Upper lobe of right lung (tissue), 1 donor: ENCODE data around the gene ERBB2. TPM values are rescaled to one million over a fixed set of nuclear protein-coding genes. Genes with fewer than 3 reads are reported as not detected.

Experiments
- ATAC-seq: fragments of 200-7000 bp; cut with Tn5 transposase; one replicate; pipeline ENCODE4 v1.9.1; 2020; ENCODE audit warnings: mild to moderate bottlenecking, moderate library complexity
- DNase-seq: peaks from one replicate; pipeline ENCODE4 v3.0.0-alpha.2; 2020
- H3K27ac ChIP-seq: fragments of 200-600 bp; one replicate; pipeline ENCODE4 v1.8.0; 2022
- H3K27me3 ChIP-seq: fragments of 200-600 bp; one replicate; pipeline ENCODE4 v1.8.0; 2022; ENCODE audit warnings: mild to moderate bottlenecking
- H3K36me3 ChIP-seq: fragments of 200-600 bp; one replicate; pipeline ENCODE4 v1.8.0; 2022
- H3K4me1 ChIP-seq: fragments of 200-600 bp; one replicate; pipeline ENCODE4 v1.8.0; 2022
- H3K4me3 ChIP-seq: fragments of 200-600 bp; one replicate; pipeline ENCODE4 v1.8.0; 2022; ENCODE audit warnings: mild to moderate bottlenecking
- H3K9me3 ChIP-seq: fragments of 200-600 bp; one replicate; pipeline ENCODE4 v1.8.0; 2022
- CTCF ChIP-seq: fragments of 200-600 bp; IDR thresholded peaks from one replicate; pipeline ENCODE4 v1.8.0; 2022; ENCODE audit warnings: antibody characterized with exemption
- intact Hi-C: fragments of 100-400 bp; cut with DNase I; formaldehyde crosslinking; loops from one replicate; pipeline ENCODE4 v1.11.0; 2022
- total RNA-seq: library from RNA; stranded (reverse); fragmentation: NEBNext Ultra II Directional; extraction: Animal tissue kit (Norgen Biotek cat#: 25700); gene quantifications from one replicate; pipeline ENCODE4 v1.2.1, GENCODE V29; 2021
- donor health status: DM: no; HTN: yes; CAD: no; lungs with severe emphysema.

The ERBB2 gene
- total RNA-seq, 1 donor from 2014 or later = 97.5 TPM

GRCh38 chr17:39752241-39752881, 52.5 kb downstream of the ERBB2 start:
- intact Hi-C loops = loop anchor here (10.0 kb wide), 1 partner anchor 128 kb away; the partner anchor contains the start of gene PPP1R1B
- no peak overlapping the region for H3K4me3 ChIP-seq
- H3K27me3 ChIP-seq = no peaks in the 10 kb centered on the region
- no peak overlapping the region for H3K27ac ChIP-seq
- H3K9me3 ChIP-seq = no peaks in the 10 kb centered on the region
- TF ChIP-seq CTCF = no peak
- H3K4me1 ChIP-seq = peaks cover 13% of the 10 kb centered on the region
- no peak for ATAC-seq
- no peak for DNase-seq
- H3K36me3 ChIP-seq = no peaks in the 10 kb centered on the region

- no peaks in the 10 kb centered on the region for H3K27me3 ChIP-seq
- no peaks in the 10 kb centered on the region for H3K36me3 ChIP-seq
- ATAC-seq (peak; percentile 61), DNase-seq (no peak)
- H3K4me3 ChIP-seq = peak overlapping the region; percentile 64
- no peaks in the 10 kb centered on the region for H3K9me3 ChIP-seq
- peak overlapping the region; percentile 98 for H3K27ac ChIP-seq
- H3K4me1 ChIP-seq = peaks cover 13% of the 10 kb centered on the region
- intact Hi-C loops = loop anchor here (10.0 kb wide), 1 partner anchor 129 kb away; the partner anchor contains the start of gene PPP1R1B
- TF ChIP-seq CTCF = no peak
Observed at GRCh38 chr17:39753514-39754160, 53.8 kb downstream of the ERBB2 start.

GRCh38 chr17:39754161-39754957, 54.5 kb downstream of the ERBB2 start:
- intact Hi-C loops = loop anchor here (10.0 kb wide), 1 partner anchor 130 kb away; the partner anchor contains the start of gene PPP1R1B

GRCh38 chr17:39754958-39755553, 55.2 kb downstream of the ERBB2 start:
- ATAC-seq = no peak
- peak overlapping the region; percentile 98 for H3K27ac ChIP-seq
- H3K27me3 ChIP-seq = no peaks in the 10 kb centered on the region
- DNase-seq = no peak
- no peak for TF ChIP-seq CTCF
- peaks cover 13% of the 10 kb centered on the region for H3K4me1 ChIP-seq
- H3K4me3 ChIP-seq = peak overlapping the region; percentile 64
- H3K36me3 ChIP-seq = no peaks in the 10 kb centered on the region
- H3K9me3 ChIP-seq = no peaks in the 10 kb centered on the region
- intact Hi-C loops = loop anchor here (10.0 kb wide), 1 partner anchor 130 kb away; the partner anchor contains the start of gene PPP1R1B

More at GRCh38 chr17:39754161-39754957, 54.5 kb downstream of the ERBB2 start:
- H3K36me3 ChIP-seq = no peaks in the 10 kb centered on the region
- peak overlapping the region; percentile 98 for H3K27ac ChIP-seq
- peaks cover 13% of the 10 kb centered on the region for H3K4me1 ChIP-seq
- peak; percentile 90 for TF ChIP-seq CTCF
- no peaks in the 10 kb centered on the region for H3K27me3 ChIP-seq
- DNase-seq (peak; percentile 99), ATAC-seq (peak; percentile 94)
- no peaks in the 10 kb centered on the region for H3K9me3 ChIP-seq
- peak overlapping the region; percentile 64 for H3K4me3 ChIP-seq
